GM19238 (cell line): ENCODE data around the gene ULBP2.
"Not testable (repeated sequence)": the region's sequence is repeated elsewhere in the genome, so short reads cannot be mapped to it uniquely, and the experiment has no call there.

Source experiments
- DNase-seq: peaks from one replicate; pipeline ENCODE4 v3.0.0; 2011; ENCODE audit warnings: low spot score; ENCODE audit not compliant: insufficient read length

ULBP2 gene

GRCh38 chr6:149925974-149926777, 15.6 kb upstream of the ULBP2 start:
- no peak for DNase-seq

- DNase-seq: not testable (repeated sequence)
Measured at GRCh38 chr6:149927025-149927424, 14.8 kb upstream of the ULBP2 start.

- DNase-seq: no peak
Measured at GRCh38 chr6:149929422-149929821, 12.4 kb upstream of the ULBP2 start.

GRCh38 chr6:149931501-149931900, 10.3 kb upstream of the ULBP2 start:
- no peak for DNase-seq

- DNase-seq: no peak
Measured at GRCh38 chr6:149933036-149933435, 8.8 kb upstream of the ULBP2 start.

- DNase-seq: no peak
Measured at GRCh38 chr6:149933461-149933860, 8.4 kb upstream of the ULBP2 start.

GRCh38 chr6:149934249-149935156, 7.3 kb upstream of the ULBP2 start:
- DNase-seq: no peak

GRCh38 chr6:149935246-149935645, 6.6 kb upstream of the ULBP2 start:
- no peak for DNase-seq

- no peak for DNase-seq
Measured at GRCh38 chr6:149935668-149936067, 6.1 kb upstream of the ULBP2 start.

- DNase-seq: no peak
Measured at GRCh38 chr6:149936743-149937142, 5.1 kb upstream of the ULBP2 start.

- DNase-seq: not testable (repeated sequence)
Measured at GRCh38 chr6:149938013-149938570, 3.7 kb upstream of the ULBP2 start.

GRCh38 chr6:149938571-149939355, 3.1 kb upstream of the ULBP2 start:
- peak; percentile 60 for DNase-seq

- DNase-seq: no peak
Measured at GRCh38 chr6:149939356-149939648, 2.5 kb upstream of the ULBP2 start.

- no peak for DNase-seq
Measured at GRCh38 chr6:149939909-149940671, 1.7 kb upstream of the ULBP2 start.

GRCh38 chr6:149940672-149940982, 1.2 kb upstream of the ULBP2 start:
- DNase-seq: no peak

- no peak for DNase-seq
Measured at GRCh38 chr6:149942461-149942829, 631 bp downstream of the ULBP2 start.

GRCh38 chr6:149943321-149943720, 1.5 kb downstream of the ULBP2 start:
- not testable (repeated sequence) for DNase-seq

- DNase-seq: not testable (repeated sequence)
Measured at GRCh38 chr6:149945276-149945675, 3.5 kb downstream of the ULBP2 start.

- DNase-seq: not testable (repeated sequence)
Measured at GRCh38 chr6:149946631-149947030, 4.8 kb downstream of the ULBP2 start.

- not testable (repeated sequence) for DNase-seq
Measured at GRCh38 chr6:149947533-149947932, 5.7 kb downstream of the ULBP2 start.

- no peak for DNase-seq
Measured at GRCh38 chr6:149948011-149948410, 6.2 kb downstream of the ULBP2 start.
